ENCODE data around the gene GRB10. TPM values are rescaled to one million over a fixed set of nuclear protein-coding genes. Genes with fewer than 3 reads are reported as not detected.
A peak's percentile ranks its signal among the peaks of the same experiment; 100 is the strongest.

The GRB10 gene
- total RNA-seq, 5 donors from 2014 or later (not counting 1 experiment from before 2014, with no cell fraction given) = 7.1 to 11.1 (median 10.1) TPM

DNA sequence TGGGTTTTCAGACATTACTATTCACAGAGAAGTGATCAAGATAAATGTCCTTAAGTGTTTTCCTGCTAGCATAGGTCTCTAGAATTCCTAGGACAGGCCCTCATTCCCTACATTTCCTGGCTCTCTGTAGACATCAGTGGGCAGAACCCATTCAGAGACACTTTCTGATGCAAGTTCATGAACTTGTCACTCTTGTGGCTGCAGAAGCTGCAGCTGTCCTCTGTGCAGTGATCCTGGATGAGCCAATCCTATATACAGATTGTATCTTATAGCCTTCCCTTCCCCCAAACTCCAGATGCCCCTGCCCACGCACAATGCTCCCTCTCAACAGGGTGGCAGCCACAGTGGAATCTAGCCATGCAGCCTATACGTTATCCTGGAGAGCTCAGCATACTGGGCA, 12.6 kb upstream of the GRB10 start:
- no peaks in the 10 kb centered on the region for H3K36me3 ChIP-seq (ENCODE audit: control insufficient read depth in 2 of 2, extremely low read depth in 1 of 2, insufficient read depth in 1 of 2, low read length in 1 of 2)
- no peak for DNase-seq
- WGBS (ENCODE audit: insufficient coverage) = no CpG with 5 or more reads among the region's 2 CpGs

GRCh38 chr7:50793947-50794570, 11.4 kb upstream of the GRB10 start:
- H3K36me3 Mint-ChIP-seq = no peaks in the 10 kb centered on the region
- WGBS (ENCODE audit: insufficient coverage) = 80% methylated on average over 13 of the region's 18 CpGs
- Histone ChIP-seq H3K9me3 (peaks cover 2% of the 10 kb centered on the region), H3K4me3 (ENCODE audit: control insufficient read depth in 1 of 2, extremely low read depth in 1 of 2, low read length in 1 of 2) (peak overlapping the region; percentile 25 to 46), H3K27me3 (replicated peaks in 1 of 2; ENCODE audit: control insufficient read depth in 2 of 2, extremely low read depth in 1 of 2, insufficient read depth in 2 of 2, low read length in 1 of 2) (peaks cover 0 to 25% of the 10 kb centered on the region in 2 experiments), H3K27ac (ENCODE audit: low read length) (no peak overlapping the region), H3K4me1 (ENCODE audit: control insufficient read depth in 1 of 2, extremely low read depth in 1 of 2, insufficient read depth in 2 of 2, low read length in 2 of 2) (peaks cover 2 to 8% of the 10 kb centered on the region in 2 experiments), H3K36me3 (ENCODE audit: control insufficient read depth in 2 of 2, extremely low read depth in 1 of 2, insufficient read depth in 1 of 2, low read length in 1 of 2) (no peaks in the 10 kb centered on the region)
- H3K27me3 Mint-ChIP-seq = peaks cover 4 to 59% of the 10 kb centered on the region in 2 donors
- DNase-seq (no peak), ATAC-seq (replicated peaks in 1 of 4) (peak in 1 of 4 experiments; percentile 6)
- peaks cover 0 to 7% (median 5%) of the 10 kb centered on the region in 3 donors for H3K9me3 Mint-ChIP-seq
- CTCF ChIA-PET = no interaction called here
- POLR2A ChIA-PET = no interaction called here
- peak overlapping the region in 1 of 2 donors; percentile 66 for H3K27ac Mint-ChIP-seq
- peak overlapping the region; percentile 69 to 75 (median 71) for H3K4me3 Mint-ChIP-seq
- H3K4me1 Mint-ChIP-seq = peaks cover 12 to 25% (median 18%) of the 10 kb centered on the region in 3 donors

More for the DNA sequence above, 12.6 kb upstream of the GRB10 start:
- Histone ChIP-seq H3K4me3 (ENCODE audit: control insufficient read depth in 1 of 2, extremely low read depth in 1 of 2, low read length in 1 of 2) (no peak overlapping the region), H3K27me3 (replicated peaks in 1 of 2; ENCODE audit: control insufficient read depth in 2 of 2, extremely low read depth in 1 of 2, insufficient read depth in 2 of 2, low read length in 1 of 2) (peaks cover 0 to 25% of the 10 kb centered on the region in 2 experiments), H3K27ac (ENCODE audit: low read length) (no peak overlapping the region), H3K9me3 (peaks cover 2% of the 10 kb centered on the region), H3K4me1 (ENCODE audit: control insufficient read depth in 1 of 2, extremely low read depth in 1 of 2, insufficient read depth in 2 of 2, low read length in 2 of 2) (peaks cover 2 to 8% of the 10 kb centered on the region in 2 experiments)
- H3K9me3 Mint-ChIP-seq = peaks cover 0 to 7% (median 5%) of the 10 kb centered on the region in 3 donors
- H3K4me3 Mint-ChIP-seq = no peak overlapping the region
- ChIA-PET POLR2A (no interaction called here), CTCF (interaction anchor here in 1 of 2 donors (0.6 to 0.9 kb wide), 2 partner anchors 56 to 292 kb away, joined by 3 to 4 read pairs; no protein-coding TSS in a partner anchor)
- H3K27me3 Mint-ChIP-seq = peaks cover 4 to 52% of the 10 kb centered on the region in 2 donors
- H3K27ac Mint-ChIP-seq = no peak overlapping the region
- no peaks in the 10 kb centered on the region for H3K36me3 Mint-ChIP-seq
- peaks cover 11 to 21% (median 18%) of the 10 kb centered on the region in 3 donors for H3K4me1 Mint-ChIP-seq
- no peak for ATAC-seq (replicated peaks in 1 of 4)

DNA sequence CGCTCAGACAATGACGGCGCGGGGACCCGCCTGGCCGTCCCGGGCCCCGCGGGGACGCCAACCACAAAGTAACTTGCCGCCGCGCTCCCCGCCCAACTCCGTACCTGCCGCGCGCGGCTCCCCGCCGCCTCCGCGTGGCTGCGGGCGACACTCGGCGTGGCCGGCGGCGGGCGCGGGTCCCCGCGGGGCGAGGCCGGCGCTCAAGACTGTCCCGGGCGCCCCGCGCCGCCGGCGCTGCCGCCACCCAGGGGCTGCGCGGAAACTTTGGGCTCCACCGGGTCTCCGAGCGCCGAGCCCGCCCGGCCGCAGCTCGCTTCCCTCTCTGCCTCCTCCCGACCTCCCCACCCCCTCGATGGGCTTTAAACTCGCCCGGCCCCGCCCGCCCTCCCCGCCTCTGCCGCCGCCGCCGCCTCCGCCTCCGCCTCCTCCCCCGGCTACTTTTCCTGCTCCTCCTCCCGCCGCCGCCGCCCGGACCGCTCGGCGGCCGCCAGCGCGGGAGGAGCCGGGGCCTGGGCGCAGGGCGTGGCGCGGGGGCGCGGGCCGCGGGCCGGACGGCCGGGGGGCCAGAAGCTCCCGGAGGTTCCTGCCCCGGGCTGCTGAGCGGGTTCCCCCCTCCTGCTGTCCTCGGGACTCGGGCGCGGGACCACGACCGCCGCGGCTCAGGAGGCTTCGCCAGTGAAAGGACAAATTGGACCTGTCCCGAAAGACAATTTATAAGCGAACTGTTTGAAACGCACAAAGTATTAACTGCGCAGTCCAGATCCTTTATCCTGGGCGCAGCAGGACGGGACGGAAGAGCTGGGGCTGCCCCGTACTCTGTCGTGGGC, 10.6 kb upstream of the GRB10 start:
- peak overlapping the region; percentile 25 to 46 for H3K4me3 ChIP-seq (ENCODE audit: control insufficient read depth in 1 of 2, extremely low read depth in 1 of 2, low read length in 1 of 2)
- H3K27me3 Mint-ChIP-seq = peaks cover 4 to 64% of the 10 kb centered on the region in 2 donors
- no peak overlapping the region for H3K27ac ChIP-seq (ENCODE audit: low read length)
- peaks cover 0 to 29% of the 10 kb centered on the region in 2 experiments for H3K27me3 ChIP-seq (replicated peaks in 1 of 2; ENCODE audit: control insufficient read depth in 2 of 2, extremely low read depth in 1 of 2, insufficient read depth in 2 of 2, low read length in 1 of 2)
- peaks cover 0 to 3% (median under 1%) of the 10 kb centered on the region in 3 donors for H3K9me3 Mint-ChIP-seq
- peaks cover 2 to 8% of the 10 kb centered on the region in 2 experiments for H3K4me1 ChIP-seq (ENCODE audit: control insufficient read depth in 1 of 2, extremely low read depth in 1 of 2, insufficient read depth in 2 of 2, low read length in 2 of 2)
- peaks cover 12 to 25% (median 18%) of the 10 kb centered on the region in 3 donors for H3K4me1 Mint-ChIP-seq
- peak in 14 of 35 experiments; percentile 9 to 46 (median 22) for DNase-seq
- no peaks in the 10 kb centered on the region for H3K36me3 ChIP-seq (ENCODE audit: control insufficient read depth in 2 of 2, extremely low read depth in 1 of 2, insufficient read depth in 1 of 2, low read length in 1 of 2)
- no peak overlapping the region for H3K27ac Mint-ChIP-seq
- CTCF ChIA-PET = no interaction called here
- H3K36me3 Mint-ChIP-seq = no peaks in the 10 kb centered on the region
- H3K9me3 ChIP-seq = no peaks in the 10 kb centered on the region
- POLR2A ChIA-PET = no interaction called here
- peak overlapping the region; percentile 69 to 75 (median 71) for H3K4me3 Mint-ChIP-seq
- ATAC-seq (replicated peaks in 1 of 4) = peak; percentile 46 to 69 (median 66)
- WGBS (ENCODE audit: insufficient coverage) = 4% methylated on average over 88 of the region's 113 CpGs

DNA sequence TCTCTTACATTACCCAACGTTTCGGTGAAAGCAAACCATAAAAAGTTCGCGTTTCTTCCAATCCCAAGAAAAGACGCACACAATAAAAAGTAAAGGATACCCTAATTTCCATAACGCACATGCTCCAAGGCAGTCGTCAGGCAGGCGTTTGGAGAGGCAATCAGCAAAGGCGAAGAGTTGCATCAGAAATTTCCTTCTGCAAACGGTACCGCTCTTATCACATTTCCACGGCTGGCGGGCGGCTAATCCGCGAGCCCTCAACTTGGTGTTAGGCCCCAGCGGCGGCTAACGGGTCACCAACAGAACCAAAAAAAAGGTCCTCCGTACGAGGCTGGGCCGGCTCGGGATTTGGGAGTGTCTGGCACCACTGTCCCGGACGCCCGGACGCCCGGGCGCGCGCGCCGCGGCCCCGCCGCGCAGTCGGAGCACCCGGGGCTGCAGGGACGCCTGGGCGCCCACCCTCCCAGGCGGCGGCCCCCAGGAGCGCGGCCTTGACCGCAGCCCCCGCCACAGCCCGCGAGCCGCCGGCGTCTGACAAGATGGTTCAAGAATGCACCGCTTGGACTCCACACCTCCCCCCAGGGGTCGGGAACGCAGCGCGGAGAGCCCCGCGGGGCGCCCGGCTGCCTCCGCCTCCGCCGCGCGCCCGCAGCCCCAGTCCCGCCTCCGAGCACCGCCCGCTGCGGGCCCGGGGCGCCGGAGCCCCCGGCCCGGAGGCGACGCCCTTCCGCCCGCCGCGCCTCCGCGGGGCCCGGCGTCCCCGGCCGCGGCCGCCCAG, 9.8 kb upstream of the GRB10 start:
- Mint-ChIP-seq H3K27me3 (peaks cover 4 to 66% of the 10 kb centered on the region in 2 donors), H3K27ac (peak overlapping the region in 1 of 2 donors; percentile 78), H3K4me3 (peak overlapping the region; percentile 80 to 84 (median 82)), H3K4me1 (peaks cover 12 to 28% (median 21%) of the 10 kb centered on the region in 3 donors), H3K9me3 (no peaks in the 10 kb centered on the region), H3K36me3 (no peaks in the 10 kb centered on the region)
- peak in 4 of 35 experiments; percentile 16 to 24 (median 20) for DNase-seq
- Histone ChIP-seq H3K27ac (ENCODE audit: low read length) (no peak overlapping the region), H3K4me1 (ENCODE audit: control insufficient read depth in 1 of 2, extremely low read depth in 1 of 2, insufficient read depth in 2 of 2, low read length in 2 of 2) (peaks cover 2 to 8% of the 10 kb centered on the region in 2 experiments), H3K27me3 (replicated peaks in 1 of 2; ENCODE audit: control insufficient read depth in 2 of 2, extremely low read depth in 1 of 2, insufficient read depth in 2 of 2, low read length in 1 of 2) (peaks cover 0 to 36% of the 10 kb centered on the region in 2 experiments), H3K36me3 (ENCODE audit: control insufficient read depth in 2 of 2, extremely low read depth in 1 of 2, insufficient read depth in 1 of 2, low read length in 1 of 2) (no peaks in the 10 kb centered on the region), H3K4me3 (ENCODE audit: control insufficient read depth in 1 of 2, extremely low read depth in 1 of 2, low read length in 1 of 2) (peak overlapping the region; percentile 40 to 67), H3K9me3 (no peaks in the 10 kb centered on the region)
- ATAC-seq (replicated peaks in 1 of 4) = peak; percentile 29 to 66 (median 51)
- ChIA-PET POLR2A (no interaction called here), CTCF (no interaction called here)
- WGBS (ENCODE audit: insufficient coverage) = 6% methylated on average over 82 of the region's 91 CpGs

GRCh38 chr7:50791938-50792341, 9.2 kb upstream of the GRB10 start:
- Mint-ChIP-seq H3K36me3 (peaks cover 2% of the 10 kb centered on the region), H3K27me3 (peaks cover 4 to 62% of the 10 kb centered on the region in 2 donors), H3K4me1 (peaks cover 12 to 28% (median 21%) of the 10 kb centered on the region in 3 donors), H3K9me3 (peaks cover 0 to 1% (median 0%) of the 10 kb centered on the region in 3 donors), H3K27ac (peak overlapping the region in 1 of 2 donors; percentile 78), H3K4me3 (peak overlapping the region; percentile 80 to 84 (median 82))
- H3K36me3 ChIP-seq (ENCODE audit: control insufficient read depth in 2 of 2, extremely low read depth in 1 of 2, insufficient read depth in 1 of 2, low read length in 1 of 2) = no peaks in the 10 kb centered on the region
- H3K4me3 ChIP-seq (ENCODE audit: control insufficient read depth in 1 of 2, extremely low read depth in 1 of 2, low read length in 1 of 2) = peak overlapping the region in 1 of 2 donors; percentile 67
- ChIA-PET POLR2A (interaction anchor here in 1 of 2 donors (0.6 kb wide), 1 partner anchor 51 kb away, joined by 3 read pairs; no protein-coding TSS in a partner anchor), CTCF (no interaction called here)
- ATAC-seq (replicated peaks in 1 of 4) (no peak), DNase-seq (no peak)
- 67% methylated on average over 9 of the region's 10 CpGs for WGBS (ENCODE audit: insufficient coverage)
- peaks cover 2 to 8% of the 10 kb centered on the region in 2 experiments for H3K4me1 ChIP-seq (ENCODE audit: control insufficient read depth in 1 of 2, extremely low read depth in 1 of 2, insufficient read depth in 2 of 2, low read length in 2 of 2)
- no peak overlapping the region for H3K27ac ChIP-seq (ENCODE audit: low read length)
- H3K9me3 ChIP-seq = no peaks in the 10 kb centered on the region
- peaks cover 0 to 36% of the 10 kb centered on the region in 2 experiments for H3K27me3 ChIP-seq (replicated peaks in 1 of 2; ENCODE audit: control insufficient read depth in 2 of 2, extremely low read depth in 1 of 2, insufficient read depth in 2 of 2, low read length in 1 of 2)
